GM18511 (cell line): Measurements from ENCODE around the gene CISD2.
"Not testable (repeated sequence)": the region's sequence is repeated elsewhere in the genome, so short reads cannot be mapped to it uniquely, and the experiment has no call there.

Source experiments
- ATAC-seq: cut with Tn5 transposase; IDR thresholded peaks from one replicate; pipeline ENCODE4 v1.9.1; 2021; ENCODE audit warnings: mild to moderate bottlenecking, moderate library complexity; ENCODE audit not compliant: unreplicated experiment

CISD2 gene

GRCh38 chr4:102868781-102869568 lies at the start of gene CISD2:
TSS of gene CISD2 (plus strand) at chr4:102868992. CDS start at chr4:102869085, 93 bp downstream.
- ATAC-seq: peak; percentile 86

- ATAC-seq: not testable (repeated sequence)
Observed at GRCh38 chr4:102819100-102819499, 49.7 kb upstream of the CISD2 start.

- no peak for ATAC-seq
Observed at GRCh38 chr4:102819588-102820365, 49.0 kb upstream of the CISD2 start.

- ATAC-seq: no peak
Observed at GRCh38 chr4:102823464-102823863, 45.3 kb upstream of the CISD2 start.

GRCh38 chr4:102823897-102824296 lies 44.9 kb upstream of the CISD2 start:
- ATAC-seq: no peak

GRCh38 chr4:102824398-102824797 lies 44.4 kb upstream of the CISD2 start:
- no peak for ATAC-seq

GRCh38 chr4:102825261-102826091 lies 43.3 kb upstream of the CISD2 start:
- ATAC-seq: no peak

GRCh38 chr4:102826105-102826889 lies 42.5 kb upstream of the CISD2 start:
- no peak for ATAC-seq

GRCh38 chr4:102826890-102827673 lies 41.7 kb upstream of the CISD2 start, which contains the start of gene UBE2D3:
TSS of gene UBE2D3 (minus strand) at chr4:102827551. CDS start at chr4:102826508, 1,043 bp downstream.
- peak; percentile 39 for ATAC-seq

- ATAC-seq: peak; percentile 84
Observed at GRCh38 chr4:102827674-102828496, 40.9 kb upstream of the CISD2 start.

- no peak for ATAC-seq
Observed at GRCh38 chr4:102828497-102828808, 40.3 kb upstream of the CISD2 start.

- no peak for ATAC-seq
Observed at GRCh38 chr4:102829803-102830202, 39.0 kb upstream of the CISD2 start.

GRCh38 chr4:102832105-102832504 lies 36.7 kb upstream of the CISD2 start:
- ATAC-seq: no peak

GRCh38 chr4:102832667-102833066 lies 36.1 kb upstream of the CISD2 start:
- no peak for ATAC-seq

- no peak for ATAC-seq
Observed at GRCh38 chr4:102836596-102836995, 32.2 kb upstream of the CISD2 start.

GRCh38 chr4:102842367-102842766 lies 26.4 kb upstream of the CISD2 start:
- no peak for ATAC-seq

- ATAC-seq: no peak
Observed at GRCh38 chr4:102843273-102843672, 25.5 kb upstream of the CISD2 start.

- no peak for ATAC-seq
Observed at GRCh38 chr4:102843938-102844337, 24.9 kb upstream of the CISD2 start.

GRCh38 chr4:102847687-102848086 lies 21.1 kb upstream of the CISD2 start:
- no peak for ATAC-seq
